GM23338 (cell line): ENCODE measurements around the gene RRBP1. TPM values are rescaled to one million over a fixed set of nuclear protein-coding genes. Genes with fewer than 3 reads are reported as not detected.

Experiments used
- ATAC-seq: fragments of 200-7000 bp; cut with Tn5 transposase; 3 replicates; pipeline ENCODE4 v1.9.1; 2020
- DNase-seq: peaks from one replicate; pipeline ENCODE4 v3.0.0-alpha.2; 2015; ENCODE audit warnings: low spot score
- H2AFZ ChIP-seq: fragments of 200-600 bp; sonication (generic); 2 replicates; pipeline ENCODE4 v1.8.0; 2016; ENCODE audit warnings: antibody characterized with exemption, mild to moderate bottlenecking, moderate library complexity
- H3F3A ChIP-seq: fragments of 200-600 bp; sonication (generic); replicated peaks from 2 replicates; pipeline ENCODE4 v1.8.0; 2017; ENCODE audit warnings: antibody characterized with exemption, mixed run types, low read depth
- H3K27ac ChIP-seq: fragments of 200-600 bp; sonication (generic); 2 replicates; pipeline ENCODE4 v1.6.1; 2016; ENCODE audit warnings: low read depth
- H3K27me3 ChIP-seq: fragments of 200-600 bp; sonication (generic); 2 replicates; pipeline ENCODE4 v1.8.0; 2016; ENCODE audit warnings: mild to moderate bottlenecking, mixed run types, moderate library complexity; ENCODE audit not compliant: insufficient read depth
- H3K36me3 ChIP-seq: fragments of 200-600 bp; sonication (generic); 2 replicates; pipeline ENCODE4 v1.8.0; 2016; ENCODE audit warnings: mild to moderate bottlenecking; ENCODE audit not compliant: insufficient read depth
- H3K4me1 ChIP-seq: fragments of 200-600 bp; sonication (generic); 2 replicates; pipeline ENCODE4 v1.8.0; 2016; ENCODE audit warnings: mild to moderate bottlenecking, moderate library complexity; ENCODE audit not compliant: insufficient read depth
- H3K4me2 ChIP-seq: fragments of 200-600 bp; sonication (generic); 2 replicates; pipeline ENCODE4 v1.7.1; 2017; ENCODE audit warnings: mixed run types
- H3K4me3 ChIP-seq: fragments of 200-600 bp; sonication (generic); 2 replicates; pipeline ENCODE4 v1.6.1; 2016; ENCODE audit warnings: mixed run types
- H3K79me2 ChIP-seq: fragments of 200-600 bp; sonication (generic); replicated peaks from 2 replicates; pipeline ENCODE4 v1.8.0; 2017; ENCODE audit warnings: mild to moderate bottlenecking; ENCODE audit not compliant: insufficient read depth
- H3K9me2 ChIP-seq: fragments of 200-600 bp; sonication (generic); 2 replicates; pipeline ENCODE4 v1.8.0; 2017; ENCODE audit not compliant: insufficient read depth
- H4K20me1 ChIP-seq: fragments of 200-600 bp; sonication (generic); replicated peaks from 2 replicates; pipeline ENCODE4 v1.8.0; 2017; ENCODE audit warnings: mild to moderate bottlenecking; ENCODE audit not compliant: insufficient read depth
- H3K27ac Mint-ChIP-seq: 2 replicates; pipeline ENCODE4 v1.8.0; 2020; ENCODE audit warnings: inconsistent platforms, mild to moderate bottlenecking, moderate library complexity, mixed read lengths
- H3K27me3 Mint-ChIP-seq: 3 replicates; pipeline ENCODE4 v1.8.0; 2022; ENCODE audit warnings: low read depth, mild to moderate bottlenecking, moderate library complexity, mixed read lengths, inconsistent platforms; ENCODE audit not compliant: insufficient read depth, poor library complexity
- H3K36me3 Mint-ChIP-seq: 3 replicates; pipeline ENCODE4 v1.8.0; 2021; ENCODE audit warnings: low read depth, mild to moderate bottlenecking, inconsistent platforms, moderate library complexity, mixed read lengths
- H3K4me1 Mint-ChIP-seq: 3 replicates; pipeline ENCODE4 v1.8.0; 2020; ENCODE audit warnings: mild to moderate bottlenecking, inconsistent platforms, mixed read lengths
- H3K4me3 Mint-ChIP-seq: 3 replicates; pipeline ENCODE4 v1.8.0; 2021; ENCODE audit warnings: moderate library complexity, mild to moderate bottlenecking, inconsistent platforms, mixed read lengths
- H3K9me3 Mint-ChIP-seq: 3 replicates; pipeline ENCODE4 v1.8.0; 2020; ENCODE audit warnings: moderate library complexity, mild to moderate bottlenecking, inconsistent platforms, mixed read lengths
- CREB1 ChIP-seq: fragments of 250-450 bp; sonication (Bioruptor Pico); IDR thresholded peaks from 2 replicates; pipeline ENCODE4 v1.5.0; 2020; ENCODE audit warnings: low read depth, mild to moderate bottlenecking, moderate library complexity
- EZH2 ChIP-seq: fragments of 200-600 bp; sonication (generic); IDR thresholded peaks from one replicate; pipeline ENCODE4 v1.8.0; 2017; ENCODE audit warnings: antibody characterized with exemption, mild to moderate bottlenecking, low read depth; ENCODE audit not compliant: unreplicated experiment
- EZH2phosphoT487 ChIP-seq: fragments of 200-600 bp; sonication (generic); IDR thresholded peaks from one replicate; pipeline ENCODE4 v1.8.1; 2018; ENCODE audit warnings: antibody characterized with exemption; ENCODE audit not compliant: unreplicated experiment
- JUNB ChIP-seq: IDR thresholded peaks from one replicate; pipeline ENCODE4 v1.6.1; 2016; ENCODE audit warnings: antibody characterized with exemption; ENCODE audit not compliant: unreplicated experiment
- POLR2AphosphoS5 ChIP-seq: IDR thresholded peaks from 2 replicates; pipeline ENCODE4 v1.6.1; 2016; ENCODE audit warnings: antibody characterized with exemption, low read depth
- STAT1 ChIP-seq: IDR thresholded peaks from one replicate; pipeline ENCODE4 v1.6.1; 2016; ENCODE audit warnings: antibody characterized with exemption; ENCODE audit not compliant: unreplicated experiment
- ZNF331 ChIP-seq: fragments of 250-450 bp; sonication (Bioruptor Pico); IDR thresholded peaks from 2 replicates; pipeline ENCODE4 v1.5.0; 2020; ENCODE audit warnings: low read depth, mild to moderate bottlenecking, moderate library complexity
- polyA plus RNA-seq: library from polyadenylated mRNA; unstranded; fragments of >200 nt; fragmentation: Nextera tagmentation; extraction: Ambion mirVana; gene quantifications from 2 replicates; pipeline ENCODE4 v1.2.1, GENCODE V29; 2016
- total RNA-seq: library from RNA; depleted of rRNA; stranded (reverse); fragments of >200 nt; shearing (Covaris generic); gene quantifications from 2 replicates; pipeline ENCODE4 v1.2.3, GENCODE V29; 2014
- TF ChIP-seq, protein P1 (sequence below): IDR thresholded peaks from 2 replicates; pipeline ENCODE4 v1.6.1; 2016; ENCODE audit warnings: antibody characterized with exemption
- TF ChIP-seq, protein P2 (sequence below): IDR thresholded peaks from one replicate; pipeline ENCODE4 v1.6.1; 2018; ENCODE audit warnings: antibody characterized with exemption; ENCODE audit not compliant: unreplicated experiment
- TF ChIP-seq, protein P3 (sequence below): fragments of 250-450 bp; sonication (Bioruptor Pico); IDR thresholded peaks from 2 replicates; pipeline ENCODE4 v1.5.0; 2020; ENCODE audit warnings: mild to moderate bottlenecking, moderate library complexity

RRBP1 gene
- total and polyA plus RNA-seq, 2 experiments from 2014 or later = 105 to 113 TPM

DNA sequence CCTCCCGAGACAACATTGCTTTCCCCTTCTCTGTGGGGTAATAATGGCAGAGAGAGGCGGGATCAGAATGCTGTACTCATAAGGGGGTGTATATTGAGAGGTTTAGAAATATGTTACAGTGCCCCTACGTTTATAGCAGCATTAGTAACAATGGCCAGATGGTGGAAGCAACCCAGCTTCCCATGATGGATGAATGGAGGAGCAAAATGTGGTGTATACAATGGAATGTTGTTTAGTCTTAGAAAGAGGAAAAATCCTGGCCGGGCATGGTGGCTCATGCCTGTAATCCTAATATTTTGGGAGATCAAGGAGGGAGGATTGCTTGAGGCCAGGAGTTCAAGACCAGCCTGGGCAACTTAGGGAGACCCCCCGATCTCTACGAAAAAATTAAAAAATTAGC is 30.7 kb upstream of the RRBP1 start:
- Mint-ChIP-seq H3K9me3 (no peaks in the 10 kb centered on the region), H3K36me3 (no peaks in the 10 kb centered on the region), H3K4me3 (no peak overlapping the region), H3K4me1 (peaks cover 14% of the 10 kb centered on the region), H3K27me3 (peaks cover 6% of the 10 kb centered on the region), H3K27ac (no peak overlapping the region)
- Histone ChIP-seq H4K20me1 (no peaks in the 10 kb centered on the region), H3K36me3 (no peaks in the 10 kb centered on the region), H3K4me3 (no peak overlapping the region), H3K27ac (no peak overlapping the region), H3K9me2 (no peaks in the 10 kb centered on the region), H3K79me2 (no peaks in the 10 kb centered on the region), H2AFZ (no peak overlapping the region), H3K27me3 (no peaks in the 10 kb centered on the region), H3K4me1 (peaks cover 9% of the 10 kb centered on the region; the same call in 1 of the 2 replicates), H3F3A (no peaks in the 10 kb centered on the region), H3K4me2 (no peak overlapping the region)
- DNase-seq (no peak), ATAC-seq (no peak)
- TF ChIP-seq, protein P1, sequence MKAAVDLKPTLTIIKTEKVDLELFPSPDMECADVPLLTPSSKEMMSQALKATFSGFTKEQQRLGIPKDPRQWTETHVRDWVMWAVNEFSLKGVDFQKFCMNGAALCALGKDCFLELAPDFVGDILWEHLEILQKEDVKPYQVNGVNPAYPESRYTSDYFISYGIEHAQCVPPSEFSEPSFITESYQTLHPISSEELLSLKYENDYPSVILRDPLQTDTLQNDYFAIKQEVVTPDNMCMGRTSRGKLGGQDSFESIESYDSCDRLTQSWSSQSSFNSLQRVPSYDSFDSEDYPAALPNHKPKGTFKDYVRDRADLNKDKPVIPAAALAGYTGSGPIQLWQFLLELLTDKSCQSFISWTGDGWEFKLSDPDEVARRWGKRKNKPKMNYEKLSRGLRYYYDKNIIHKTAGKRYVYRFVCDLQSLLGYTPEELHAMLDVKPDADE = no peak
- TF ChIP-seq STAT1 = no peak
- TF ChIP-seq JUNB = no peak
- no peak for TF ChIP-seq CREB1 (CRISPR knock-in tag)
- TF ChIP-seq EZH2 = no peak
- TF ChIP-seq ZNF331 (CRISPR knock-in tag) = no peak
- no peak for TF ChIP-seq EZH2phosphoT487
- TF ChIP-seq, protein P2, sequence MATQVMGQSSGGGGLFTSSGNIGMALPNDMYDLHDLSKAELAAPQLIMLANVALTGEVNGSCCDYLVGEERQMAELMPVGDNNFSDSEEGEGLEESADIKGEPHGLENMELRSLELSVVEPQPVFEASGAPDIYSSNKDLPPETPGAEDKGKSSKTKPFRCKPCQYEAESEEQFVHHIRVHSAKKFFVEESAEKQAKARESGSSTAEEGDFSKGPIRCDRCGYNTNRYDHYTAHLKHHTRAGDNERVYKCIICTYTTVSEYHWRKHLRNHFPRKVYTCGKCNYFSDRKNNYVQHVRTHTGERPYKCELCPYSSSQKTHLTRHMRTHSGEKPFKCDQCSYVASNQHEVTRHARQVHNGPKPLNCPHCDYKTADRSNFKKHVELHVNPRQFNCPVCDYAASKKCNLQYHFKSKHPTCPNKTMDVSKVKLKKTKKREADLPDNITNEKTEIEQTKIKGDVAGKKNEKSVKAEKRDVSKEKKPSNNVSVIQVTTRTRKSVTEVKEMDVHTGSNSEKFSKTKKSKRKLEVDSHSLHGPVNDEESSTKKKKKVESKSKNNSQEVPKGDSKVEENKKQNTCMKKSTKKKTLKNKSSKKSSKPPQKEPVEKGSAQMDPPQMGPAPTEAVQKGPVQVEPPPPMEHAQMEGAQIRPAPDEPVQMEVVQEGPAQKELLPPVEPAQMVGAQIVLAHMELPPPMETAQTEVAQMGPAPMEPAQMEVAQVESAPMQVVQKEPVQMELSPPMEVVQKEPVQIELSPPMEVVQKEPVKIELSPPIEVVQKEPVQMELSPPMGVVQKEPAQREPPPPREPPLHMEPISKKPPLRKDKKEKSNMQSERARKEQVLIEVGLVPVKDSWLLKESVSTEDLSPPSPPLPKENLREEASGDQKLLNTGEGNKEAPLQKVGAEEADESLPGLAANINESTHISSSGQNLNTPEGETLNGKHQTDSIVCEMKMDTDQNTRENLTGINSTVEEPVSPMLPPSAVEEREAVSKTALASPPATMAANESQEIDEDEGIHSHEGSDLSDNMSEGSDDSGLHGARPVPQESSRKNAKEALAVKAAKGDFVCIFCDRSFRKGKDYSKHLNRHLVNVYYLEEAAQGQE = no peak

DNA sequence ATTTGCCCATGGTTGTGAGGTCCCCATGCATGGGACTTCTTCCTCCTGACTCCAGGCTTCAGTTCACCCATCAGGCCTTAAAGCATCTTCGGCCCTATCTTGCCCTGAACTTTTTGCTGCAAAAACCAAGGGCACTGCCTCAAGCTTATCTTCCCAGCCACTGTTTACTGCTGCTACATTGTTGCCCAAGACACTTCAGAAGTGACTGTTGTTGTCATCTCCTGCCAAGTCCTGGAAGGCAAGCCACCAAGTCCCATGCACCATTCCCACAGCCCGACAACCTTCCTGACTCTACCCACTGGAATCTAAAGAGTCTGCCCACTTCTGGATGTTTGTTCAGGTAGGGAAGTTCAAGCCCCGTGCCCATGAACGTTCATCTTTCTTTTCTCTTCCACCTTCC is 30.2 kb upstream of the RRBP1 start:
- Histone ChIP-seq H3K79me2 (no peaks in the 10 kb centered on the region), H3F3A (no peaks in the 10 kb centered on the region), H3K4me2 (no peak overlapping the region), H3K4me1 (peaks cover 9% of the 10 kb centered on the region; the same call in 1 of the 2 replicates), H3K9me2 (no peaks in the 10 kb centered on the region), H4K20me1 (no peaks in the 10 kb centered on the region), H3K27ac (no peak overlapping the region), H3K4me3 (no peak overlapping the region), H3K36me3 (no peaks in the 10 kb centered on the region), H2AFZ (no peak overlapping the region), H3K27me3 (no peaks in the 10 kb centered on the region)
- peaks cover 6% of the 10 kb centered on the region for H3K27me3 Mint-ChIP-seq
- ATAC-seq (no peak), DNase-seq (no peak)
- H3K27ac Mint-ChIP-seq = no peak overlapping the region
- peaks cover 14% of the 10 kb centered on the region for H3K4me1 Mint-ChIP-seq
- H3K4me3 Mint-ChIP-seq = no peak overlapping the region
- H3K9me3 Mint-ChIP-seq = no peaks in the 10 kb centered on the region
- TF ChIP-seq STAT1 = no peak
- TF ChIP-seq JUNB = no peak
- no peak for TF ChIP-seq POLR2AphosphoS5
- TF ChIP-seq, protein P3, sequence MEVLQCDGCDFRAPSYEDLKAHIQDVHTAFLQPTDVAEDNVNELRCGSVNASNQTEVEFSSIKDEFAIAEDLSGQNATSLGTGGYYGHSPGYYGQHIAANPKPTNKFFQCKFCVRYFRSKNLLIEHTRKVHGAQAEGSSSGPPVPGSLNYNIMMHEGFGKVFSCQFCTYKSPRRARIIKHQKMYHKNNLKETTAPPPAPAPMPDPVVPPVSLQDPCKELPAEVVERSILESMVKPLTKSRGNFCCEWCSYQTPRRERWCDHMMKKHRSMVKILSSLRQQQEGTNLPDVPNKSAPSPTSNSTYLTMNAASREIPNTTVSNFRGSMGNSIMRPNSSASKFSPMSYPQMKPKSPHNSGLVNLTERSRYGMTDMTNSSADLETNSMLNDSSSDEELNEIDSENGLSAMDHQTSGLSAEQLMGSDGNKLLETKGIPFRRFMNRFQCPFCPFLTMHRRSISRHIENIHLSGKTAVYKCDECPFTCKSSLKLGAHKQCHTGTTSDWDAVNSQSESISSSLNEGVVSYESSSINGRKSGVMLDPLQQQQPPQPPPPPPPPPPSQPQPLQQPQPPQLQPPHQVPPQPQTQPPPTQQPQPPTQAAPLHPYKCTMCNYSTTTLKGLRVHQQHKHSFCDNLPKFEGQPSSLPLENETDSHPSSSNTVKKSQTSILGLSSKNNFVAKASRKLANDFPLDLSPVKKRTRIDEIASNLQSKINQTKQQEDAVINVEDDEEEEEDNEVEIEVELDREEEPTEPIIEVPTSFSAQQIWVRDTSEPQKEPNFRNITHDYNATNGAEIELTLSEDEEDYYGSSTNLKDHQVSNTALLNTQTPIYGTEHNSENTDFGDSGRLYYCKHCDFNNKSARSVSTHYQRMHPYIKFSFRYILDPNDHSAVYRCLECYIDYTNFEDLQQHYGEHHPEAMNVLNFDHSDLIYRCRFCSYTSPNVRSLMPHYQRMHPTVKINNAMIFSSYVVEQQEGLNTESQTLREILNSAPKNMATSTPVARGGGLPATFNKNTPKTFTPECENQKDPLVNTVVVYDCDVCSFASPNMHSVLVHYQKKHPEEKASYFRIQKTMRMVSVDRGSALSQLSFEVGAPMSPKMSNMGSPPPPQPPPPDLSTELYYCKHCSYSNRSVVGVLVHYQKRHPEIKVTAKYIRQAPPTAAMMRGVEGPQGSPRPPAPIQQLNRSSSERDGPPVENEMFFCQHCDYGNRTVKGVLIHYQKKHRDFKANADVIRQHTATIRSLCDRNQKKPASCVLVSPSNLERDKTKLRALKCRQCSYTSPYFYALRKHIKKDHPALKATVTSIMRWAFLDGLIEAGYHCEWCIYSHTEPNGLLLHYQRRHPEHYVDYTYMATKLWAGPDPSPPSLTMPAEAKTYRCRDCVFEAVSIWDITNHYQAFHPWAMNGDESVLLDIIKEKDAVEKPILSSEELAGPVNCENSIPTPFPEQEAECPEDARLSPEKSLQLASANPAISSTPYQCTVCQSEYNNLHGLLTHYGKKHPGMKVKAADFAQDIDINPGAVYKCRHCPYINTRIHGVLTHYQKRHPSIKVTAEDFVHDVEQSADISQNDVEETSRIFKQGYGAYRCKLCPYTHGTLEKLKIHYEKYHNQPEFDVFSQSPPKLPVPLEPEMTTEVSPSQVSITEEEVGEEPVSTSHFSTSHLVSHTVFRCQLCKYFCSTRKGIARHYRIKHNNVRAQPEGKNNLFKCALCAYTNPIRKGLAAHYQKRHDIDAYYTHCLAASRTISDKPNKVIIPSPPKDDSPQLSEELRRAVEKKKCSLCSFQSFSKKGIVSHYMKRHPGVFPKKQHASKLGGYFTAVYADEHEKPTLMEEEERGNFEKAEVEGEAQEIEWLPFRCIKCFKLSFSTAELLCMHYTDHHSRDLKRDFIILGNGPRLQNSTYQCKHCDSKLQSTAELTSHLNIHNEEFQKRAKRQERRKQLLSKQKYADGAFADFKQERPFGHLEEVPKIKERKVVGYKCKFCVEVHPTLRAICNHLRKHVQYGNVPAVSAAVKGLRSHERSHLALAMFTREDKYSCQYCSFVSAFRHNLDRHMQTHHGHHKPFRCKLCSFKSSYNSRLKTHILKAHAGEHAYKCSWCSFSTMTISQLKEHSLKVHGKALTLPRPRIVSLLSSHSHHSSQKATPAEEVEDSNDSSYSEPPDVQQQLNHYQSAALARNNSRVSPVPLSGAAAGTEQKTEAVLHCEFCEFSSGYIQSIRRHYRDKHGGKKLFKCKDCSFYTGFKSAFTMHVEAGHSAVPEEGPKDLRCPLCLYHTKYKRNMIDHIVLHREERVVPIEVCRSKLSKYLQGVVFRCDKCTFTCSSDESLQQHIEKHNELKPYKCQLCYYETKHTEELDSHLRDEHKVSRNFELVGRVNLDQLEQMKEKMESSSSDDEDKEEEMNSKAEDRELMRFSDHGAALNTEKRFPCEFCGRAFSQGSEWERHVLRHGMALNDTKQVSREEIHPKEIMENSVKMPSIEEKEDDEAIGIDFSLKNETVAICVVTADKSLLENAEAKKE = no peak
- no peaks in the 10 kb centered on the region for H3K36me3 Mint-ChIP-seq
